NK-92 (cell line): Measurements from ENCODE around the gene FEZF1.
"Not testable (repeated sequence)": the region's sequence is repeated elsewhere in the genome, so short reads cannot be mapped to it uniquely, and the experiment has no call there.

Experiments
- DNase-seq: peaks from one replicate; lab custom pipeline; 2025; ENCODE audit not compliant: unreplicated experiment; lab: John Stamatoyannopoulos, UW

The FEZF1 gene

DNA sequence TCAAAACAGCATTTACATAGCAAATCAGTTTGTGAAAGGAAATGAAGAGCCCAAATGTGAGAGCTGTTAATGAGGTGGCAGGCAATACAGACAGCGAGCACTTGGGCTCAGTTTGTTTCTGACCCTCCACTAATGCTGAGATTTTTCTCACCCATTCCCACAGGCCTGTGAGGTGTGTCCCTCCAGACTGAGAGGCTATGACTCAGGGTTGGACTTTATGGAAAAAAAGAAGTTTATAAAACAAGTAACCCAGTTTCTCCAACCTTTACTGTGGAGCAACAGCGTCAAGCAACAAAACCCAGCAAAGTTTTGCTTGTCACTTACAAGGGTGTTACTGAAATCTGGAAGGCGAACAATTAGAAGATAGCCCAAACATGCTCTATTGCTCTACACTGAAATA is 4.9 kb upstream of the FEZF1 start:
- DNase-seq, result no peak

DNA sequence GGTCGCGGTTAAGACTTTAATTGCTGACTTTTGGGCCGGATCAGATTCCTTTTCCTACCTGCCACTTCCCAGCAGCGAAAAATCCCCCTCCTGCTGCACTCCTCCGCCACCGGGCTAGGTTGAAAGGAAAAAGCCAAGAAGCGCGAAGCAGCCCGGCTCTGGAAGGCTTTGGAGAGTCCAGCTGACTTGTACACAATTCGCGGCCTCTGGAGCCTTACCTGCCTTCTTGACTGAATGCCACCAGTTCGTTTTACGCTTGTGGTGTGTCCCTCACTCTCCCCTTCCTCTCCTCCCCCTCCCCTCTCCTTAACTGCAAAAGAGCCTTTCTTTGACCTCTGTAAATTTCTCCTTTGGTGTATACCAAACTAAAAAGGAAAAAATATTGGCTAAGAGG is 2.7 kb upstream of the FEZF1 start:
- DNase-seq, result no peak

DNA sequence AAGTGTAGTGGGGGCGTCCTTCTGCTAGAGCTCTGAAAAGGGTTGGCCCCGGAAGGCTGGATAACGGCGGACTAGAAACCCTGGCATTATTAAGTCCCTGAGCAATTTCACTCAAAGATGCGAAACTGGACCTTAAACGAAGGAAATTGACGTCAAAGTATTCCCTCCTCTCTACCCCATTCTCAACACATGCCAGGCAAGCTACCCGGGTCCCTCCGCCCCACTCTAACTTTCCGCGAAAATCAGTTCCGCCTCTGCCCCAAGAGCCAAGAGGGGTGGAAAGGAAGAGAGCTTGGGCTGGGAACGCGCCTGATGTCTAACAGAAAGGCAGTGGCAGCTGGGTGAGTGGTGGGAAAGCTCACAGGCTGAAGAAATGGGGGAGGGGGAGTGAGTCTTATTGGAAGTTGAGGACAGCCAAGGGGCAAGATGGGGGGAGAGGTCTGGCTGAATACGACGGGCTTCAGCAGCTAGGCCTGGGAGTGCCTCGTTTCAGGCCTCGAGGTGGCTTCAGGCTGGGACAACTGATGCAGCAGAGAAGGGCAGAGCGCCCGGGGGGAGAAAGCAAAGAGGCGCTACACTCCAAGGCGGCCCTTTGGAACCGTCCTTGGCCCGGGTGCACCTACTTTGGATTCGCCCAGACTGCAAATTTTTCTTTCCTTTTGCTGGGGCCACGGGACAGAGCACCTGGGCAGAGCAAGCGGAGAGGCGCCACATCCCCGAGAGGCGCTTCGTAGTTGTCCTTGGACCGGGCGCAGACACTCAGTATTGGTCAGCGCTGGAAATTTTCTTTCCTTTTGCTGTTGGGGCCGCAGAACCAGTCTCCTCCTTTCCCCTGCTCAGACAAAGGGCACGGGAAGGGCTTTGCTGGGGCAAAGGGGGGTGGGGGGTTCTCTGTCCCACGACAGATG is 2.0 kb upstream of the FEZF1 start:
- no peak for DNase-seq

DNA sequence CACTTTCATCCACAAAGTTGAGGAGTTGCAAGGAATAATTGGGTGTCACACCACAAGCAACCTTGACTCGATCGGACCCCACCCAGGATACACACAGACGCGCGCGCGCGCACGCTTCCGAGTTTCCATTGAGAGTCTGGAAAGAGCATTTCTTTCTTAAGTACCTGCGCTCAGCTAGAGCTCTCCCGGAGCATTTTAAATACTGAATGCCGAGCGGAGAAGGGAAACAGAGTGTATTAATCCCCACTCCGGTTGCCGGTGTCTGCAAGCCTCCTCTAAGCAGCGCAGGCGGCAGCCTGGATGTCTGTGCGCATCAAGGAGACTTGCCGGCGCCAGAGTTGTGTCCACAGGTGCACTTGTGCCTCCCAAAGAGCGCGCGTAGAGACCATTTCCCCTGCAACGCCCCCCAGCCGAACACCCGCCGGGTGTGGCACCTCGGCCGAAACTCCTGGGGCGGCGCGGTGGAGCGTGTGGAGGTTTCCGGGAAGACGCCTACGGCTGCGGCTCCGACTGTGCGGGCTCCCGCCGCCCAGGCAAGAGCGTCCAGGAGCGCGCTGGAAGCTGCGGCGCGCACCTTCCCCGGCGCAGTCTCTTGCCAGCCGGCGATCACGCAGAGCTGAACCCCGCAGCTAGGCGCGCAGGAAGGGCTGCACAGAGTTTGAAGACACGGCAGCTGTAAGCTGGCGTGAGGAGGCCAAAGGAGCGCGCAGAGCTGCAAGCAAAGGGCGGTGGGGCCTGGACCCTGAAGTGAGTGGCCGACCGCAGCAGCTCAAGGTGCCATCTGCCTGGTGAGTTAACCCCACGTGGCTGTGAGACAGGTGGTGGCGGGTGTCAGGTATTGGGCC is 1.1 kb upstream of the FEZF1 start:
- DNase-seq, result no peak

DNA sequence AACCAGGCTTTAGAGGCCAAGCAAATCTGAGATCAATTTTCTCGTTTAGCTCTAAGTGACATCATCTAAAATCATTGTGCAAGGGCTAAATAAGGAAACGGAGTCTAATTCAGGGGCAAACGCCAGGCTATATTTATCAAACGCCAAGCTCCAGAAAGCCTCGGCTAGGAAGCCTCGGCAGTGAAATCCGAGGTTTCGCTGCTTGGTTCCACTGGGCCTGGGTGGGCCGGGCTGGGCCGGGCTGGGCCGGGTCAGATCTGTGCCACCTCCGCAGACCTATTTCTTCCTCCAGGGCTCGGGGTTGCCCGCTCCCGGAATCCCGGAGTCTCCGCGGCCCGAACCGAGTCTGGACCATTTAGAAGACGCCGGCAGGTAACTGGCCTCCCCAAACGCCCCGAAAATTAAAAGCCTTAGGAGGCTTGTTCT is 459 bp upstream of the FEZF1 start:
- DNase-seq, result no peak

DNA sequence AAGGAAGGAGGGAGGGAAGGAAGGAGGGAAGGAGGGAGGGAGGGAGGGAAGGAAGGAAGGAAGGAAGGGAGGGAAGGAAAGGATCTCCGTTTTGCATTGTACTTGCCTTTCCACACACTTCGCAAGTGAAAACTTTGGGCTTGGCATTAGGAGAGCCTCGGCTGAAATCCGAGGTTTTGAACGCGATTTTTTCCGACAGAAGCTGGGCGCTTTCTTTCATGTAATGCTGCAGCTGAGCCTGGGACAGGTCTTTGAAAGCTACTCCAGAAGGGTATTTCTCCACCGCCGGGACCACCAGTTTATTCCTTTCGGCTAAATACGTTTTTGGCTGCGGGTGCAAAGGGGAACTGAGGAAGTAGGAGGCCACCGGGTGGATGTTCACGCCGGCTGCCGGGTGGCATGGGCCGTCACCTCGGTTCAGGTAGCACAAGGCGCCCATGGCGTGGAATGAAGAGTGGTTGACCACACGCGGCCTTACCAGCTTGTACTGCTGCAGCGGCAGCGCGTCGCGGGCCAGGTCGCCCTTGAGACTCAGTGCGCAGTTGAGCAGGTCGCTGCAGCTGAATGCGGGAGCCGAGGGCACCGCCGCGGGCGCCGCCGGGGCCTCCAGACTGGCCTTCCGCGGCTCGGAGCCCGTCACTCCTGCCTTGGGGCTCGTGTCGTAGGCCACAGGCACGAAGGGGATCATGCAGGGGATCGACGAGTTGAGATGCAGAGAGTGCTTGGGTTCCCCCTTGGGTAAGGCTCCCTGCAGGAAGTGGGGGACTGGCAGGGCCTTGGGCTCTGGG is 825 bp downstream of the FEZF1 start:
- no peak for DNase-seq

DNA sequence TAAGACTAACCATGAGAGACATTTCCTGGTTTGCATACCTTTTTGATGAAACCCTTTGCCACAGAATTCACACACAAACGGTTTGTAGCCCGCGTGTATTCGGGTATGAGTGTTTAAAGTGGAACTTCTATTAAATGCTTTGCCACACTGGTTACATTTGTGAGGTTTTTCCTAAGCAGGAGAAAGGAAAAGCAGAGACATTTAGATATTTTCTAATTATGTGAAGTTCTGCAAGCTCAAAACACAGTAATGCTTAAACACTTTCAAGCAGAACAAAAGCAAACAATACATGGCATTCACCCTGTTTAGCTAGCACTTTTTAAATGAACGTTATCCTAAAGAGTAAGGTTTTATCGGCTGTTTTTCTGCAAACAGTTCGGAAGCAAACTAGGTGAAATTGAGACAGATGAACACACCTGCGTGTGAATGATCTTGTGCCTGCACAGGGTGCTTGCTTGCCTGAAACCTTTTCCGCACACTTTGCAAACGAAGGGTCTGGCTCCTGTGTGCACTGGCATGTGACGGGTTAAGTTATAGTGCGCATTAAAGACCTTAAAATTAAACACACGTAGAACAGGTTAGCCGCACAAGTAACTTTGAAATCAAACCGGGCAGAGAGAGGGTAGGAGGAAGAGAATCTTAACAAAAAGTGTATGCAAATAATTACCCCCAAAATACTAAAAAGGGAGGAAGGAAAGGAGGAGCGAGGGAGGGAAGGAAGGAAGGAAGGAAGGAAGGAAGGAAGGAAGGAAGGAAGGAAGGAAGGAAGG is 1.6 kb downstream of the FEZF1 start:
- DNase-seq, result no peak

DNA sequence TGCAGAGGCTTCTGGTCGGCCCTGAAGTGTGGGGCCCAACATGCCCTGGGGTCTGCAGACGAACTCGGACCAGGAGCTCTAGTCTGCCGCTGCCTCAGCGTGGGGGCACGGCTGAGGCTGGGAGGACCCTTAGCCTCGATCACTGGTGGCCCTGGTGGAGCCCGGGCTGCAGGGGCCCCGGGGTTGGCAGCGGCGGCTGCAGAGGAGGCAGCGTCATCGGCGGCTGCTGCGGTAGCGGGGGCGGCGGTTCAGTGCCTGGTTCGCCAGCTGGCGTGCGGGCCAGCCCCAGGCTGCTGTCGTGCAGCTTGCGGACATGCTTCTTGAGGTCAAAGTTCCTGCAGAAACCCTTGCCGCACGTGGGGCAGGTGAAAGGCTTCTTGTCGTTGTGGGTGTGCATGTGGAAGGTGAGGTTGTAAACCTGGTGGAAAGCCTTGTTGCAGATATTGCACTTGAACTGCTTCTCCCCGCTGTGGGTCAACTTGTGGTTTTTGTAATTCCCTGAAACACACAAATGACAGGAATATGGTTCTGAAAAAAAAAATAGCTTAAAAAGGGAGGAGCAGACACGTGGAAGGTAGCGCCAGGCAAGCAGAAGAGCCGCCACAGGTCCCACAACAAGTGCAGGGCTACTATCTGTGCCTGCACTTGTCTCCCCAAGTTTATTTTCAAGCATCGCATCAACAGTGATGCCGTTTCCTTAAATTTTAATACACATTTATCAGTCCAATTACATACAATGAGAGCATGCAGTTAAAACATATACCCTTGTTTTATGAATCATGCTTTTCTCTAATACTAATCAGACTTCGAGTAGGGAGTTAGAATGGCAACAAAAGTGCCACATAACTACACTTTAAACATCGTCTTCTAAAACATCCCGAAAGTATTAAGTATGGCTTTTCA is 2.4 kb downstream of the FEZF1 start:
- DNase-seq, result no peak

DNA sequence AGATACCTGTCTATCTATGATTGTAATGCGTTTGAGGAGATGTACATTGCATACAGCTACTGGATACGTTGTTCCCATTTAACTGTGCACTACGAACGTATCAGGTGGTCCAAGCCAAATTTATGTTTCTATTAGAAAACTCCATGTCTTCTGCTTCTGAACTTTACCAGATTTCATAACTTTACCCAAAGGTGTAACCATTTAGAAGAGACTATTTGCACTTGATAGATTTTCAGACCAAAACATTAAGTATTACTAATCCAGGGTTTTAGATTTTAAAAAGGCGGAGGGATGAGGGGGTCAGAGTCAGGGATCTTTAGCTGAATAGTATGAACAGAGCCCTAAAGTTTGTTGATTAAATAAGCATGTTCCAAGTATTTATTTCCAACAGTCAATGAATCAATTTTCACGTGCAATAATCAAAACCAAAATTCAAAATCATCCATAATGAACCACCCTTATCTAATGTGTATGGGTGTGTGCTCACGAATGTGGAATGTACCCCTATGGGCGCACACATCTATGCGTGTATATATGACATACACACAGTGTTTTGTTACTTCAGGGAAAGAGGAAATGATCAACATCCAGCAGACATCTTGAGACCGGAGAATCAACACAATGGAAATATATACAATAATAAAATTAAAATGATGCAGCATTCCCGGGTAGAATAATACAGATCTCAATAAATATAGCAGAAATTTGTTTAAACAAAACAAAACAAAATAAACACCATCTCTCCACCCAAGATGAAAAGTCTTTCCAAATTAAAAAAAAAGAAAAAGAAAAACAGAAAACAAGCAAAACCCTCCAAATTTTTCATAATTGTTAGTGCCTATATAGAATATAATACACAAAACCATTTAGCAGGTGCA is 3.4 kb downstream of the FEZF1 start:
- no peak for DNase-seq

DNA sequence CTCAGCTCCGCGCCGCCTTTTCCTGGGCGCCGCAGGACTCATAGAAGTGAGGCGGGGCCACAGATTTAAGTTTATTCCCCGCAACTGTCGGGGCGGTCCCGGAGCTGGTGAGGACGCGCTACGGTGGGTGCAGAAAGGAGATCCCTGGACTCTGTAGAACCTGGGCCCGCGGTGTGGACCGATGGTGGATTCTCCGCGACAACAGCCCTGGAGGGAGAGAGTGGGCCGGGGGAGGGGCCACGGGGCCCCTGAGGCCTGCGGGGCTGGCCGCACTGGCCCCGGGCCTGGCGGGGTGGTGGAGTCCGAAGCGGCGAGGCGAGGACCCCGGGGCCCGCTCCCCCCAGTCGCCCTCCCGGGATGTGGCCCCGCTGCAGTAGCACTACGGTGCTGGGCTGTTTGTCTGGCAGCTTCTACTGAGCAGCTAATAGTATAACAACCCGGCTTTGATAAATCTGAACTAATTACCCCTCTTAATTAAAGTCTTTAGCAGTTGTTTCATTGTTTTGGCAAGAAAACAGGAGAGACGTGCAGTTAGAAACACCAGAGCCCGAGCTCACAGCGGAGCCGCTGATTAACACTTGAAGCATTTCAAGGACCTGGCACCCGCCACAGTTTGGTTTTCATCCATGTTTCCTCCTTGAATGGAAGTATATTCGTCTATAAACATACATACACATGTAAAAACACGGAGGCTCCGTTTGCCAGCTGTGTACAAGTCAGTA is 4.2 kb downstream of the FEZF1 start:
- no peak for DNase-seq

DNA sequence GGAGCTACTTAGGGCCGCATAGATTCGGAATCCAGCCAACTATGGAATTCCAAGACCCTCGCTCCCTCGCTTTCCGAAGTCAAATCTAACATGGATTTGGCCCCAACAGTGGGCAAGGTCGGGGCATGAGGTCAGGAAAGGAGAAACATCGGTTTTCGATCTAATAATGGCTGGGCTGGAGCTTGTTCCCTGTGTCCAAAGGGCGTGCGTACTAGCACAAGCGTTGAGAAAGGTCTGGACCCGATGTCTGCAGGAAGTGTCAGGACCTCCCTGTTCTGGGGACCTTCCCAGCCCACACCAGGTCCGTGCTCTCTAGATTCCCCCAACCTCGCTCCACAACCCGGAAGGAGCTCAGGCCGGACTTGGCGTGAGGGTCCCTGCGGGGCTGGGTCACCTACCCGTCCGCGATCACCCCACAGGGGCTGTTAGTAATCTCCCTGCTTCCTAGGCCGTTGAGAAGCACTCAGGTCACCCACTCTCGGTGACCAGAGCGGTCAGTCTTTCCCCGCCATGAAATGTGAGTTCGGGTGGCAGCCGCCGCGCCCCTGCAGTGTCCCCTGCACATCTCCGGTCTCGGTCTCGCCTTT is 4.8 kb downstream of the FEZF1 start:
- no peak for DNase-seq

DNA sequence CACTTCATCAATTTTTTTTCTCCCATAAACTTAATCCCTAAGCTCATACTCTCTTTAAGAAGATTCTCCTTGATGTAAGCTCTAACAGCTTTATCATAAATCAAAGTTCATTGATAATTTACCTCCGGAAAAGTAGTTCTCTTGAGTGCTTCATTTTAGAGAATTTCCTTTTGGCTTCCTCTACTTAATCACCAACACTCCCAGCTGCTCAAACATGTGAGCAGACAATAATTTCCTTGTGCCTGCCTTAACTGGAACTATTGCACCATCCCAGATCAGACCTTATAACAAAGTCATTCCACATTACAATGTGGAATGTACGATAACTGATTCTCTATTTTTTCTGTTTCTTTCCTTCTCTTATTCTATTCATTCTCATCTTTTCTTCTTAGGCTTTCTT is 5.9 kb downstream of the FEZF1 start:
- no peak for DNase-seq

DNA sequence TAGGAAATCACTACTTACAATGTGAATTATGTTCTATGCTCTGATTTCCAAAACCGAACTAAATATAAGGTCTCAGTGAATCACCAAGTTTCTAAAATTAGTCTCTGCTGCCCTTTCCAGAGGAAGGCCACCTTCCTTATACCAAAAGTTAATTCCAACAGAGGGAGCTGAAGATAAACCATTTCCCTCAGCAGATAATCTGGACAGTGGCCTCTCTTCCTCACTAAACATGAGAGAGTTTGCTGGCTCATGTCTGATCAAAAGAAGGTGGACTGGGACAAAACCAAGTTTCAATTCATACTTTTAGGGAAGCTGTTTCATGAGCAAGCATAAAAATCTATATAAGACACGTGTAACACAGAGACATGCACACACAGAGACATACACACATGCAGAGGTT is 6.4 kb downstream of the FEZF1 start:
- no peak for DNase-seq

DNA sequence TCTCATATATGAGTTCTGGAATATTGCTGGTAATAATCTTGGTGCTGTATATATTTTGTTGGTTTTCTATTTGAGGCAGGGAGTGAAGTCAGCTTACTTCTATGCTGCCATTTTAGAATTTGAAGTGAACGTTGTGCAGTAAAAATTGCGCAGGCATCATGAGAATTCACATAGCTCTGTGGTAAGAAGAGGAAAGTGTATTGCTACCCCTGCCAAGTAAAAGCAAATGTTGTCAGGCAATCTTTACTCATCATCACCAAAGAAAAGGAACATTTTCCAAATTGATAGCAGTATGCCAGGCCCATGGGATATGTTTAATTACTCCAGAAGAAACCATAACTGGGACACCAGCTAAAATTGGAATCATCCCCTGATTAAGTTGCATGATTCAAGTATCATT is 13.4 kb downstream of the FEZF1 start:
- DNase-seq, result no peak

DNA sequence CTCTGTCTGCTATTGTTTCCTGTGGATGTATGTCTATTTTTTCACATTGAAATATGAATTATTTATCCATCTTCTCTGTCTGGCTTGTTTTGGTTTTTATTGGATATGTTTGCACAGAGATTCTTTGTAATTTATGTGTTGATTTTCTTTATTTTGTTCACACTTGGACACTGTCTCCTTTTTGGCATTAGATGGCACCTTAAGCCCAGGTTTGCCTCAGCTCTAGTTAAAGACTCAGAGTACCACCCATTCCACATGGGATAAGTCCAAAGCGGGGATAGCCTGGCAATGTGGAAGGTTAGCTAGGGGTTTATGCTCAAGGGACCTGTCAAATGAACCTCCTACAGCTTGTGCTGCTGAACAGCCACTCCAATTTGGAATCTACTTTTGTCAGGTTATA is 14.1 kb downstream of the FEZF1 start:
- DNase-seq, result no peak

DNA sequence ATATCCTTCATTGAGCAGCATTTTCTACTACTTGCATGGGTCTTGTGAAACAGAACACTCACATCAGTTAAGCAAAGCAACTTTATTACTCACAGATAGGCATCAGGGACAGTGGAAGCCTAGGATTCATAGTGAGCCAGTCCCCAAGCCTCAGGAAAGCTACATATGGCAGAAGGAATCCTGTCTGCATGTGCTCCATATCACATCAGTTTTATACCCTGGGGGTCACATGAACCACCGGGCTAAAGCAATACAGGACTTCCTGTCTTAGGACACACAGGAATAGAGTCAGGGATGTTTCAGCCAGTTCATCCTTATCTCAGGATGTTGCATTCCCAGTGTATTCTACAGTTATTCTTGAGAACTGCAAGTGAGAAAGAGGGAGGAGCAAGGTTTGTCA is 15.1 kb downstream of the FEZF1 start:
- no peak for DNase-seq

DNA sequence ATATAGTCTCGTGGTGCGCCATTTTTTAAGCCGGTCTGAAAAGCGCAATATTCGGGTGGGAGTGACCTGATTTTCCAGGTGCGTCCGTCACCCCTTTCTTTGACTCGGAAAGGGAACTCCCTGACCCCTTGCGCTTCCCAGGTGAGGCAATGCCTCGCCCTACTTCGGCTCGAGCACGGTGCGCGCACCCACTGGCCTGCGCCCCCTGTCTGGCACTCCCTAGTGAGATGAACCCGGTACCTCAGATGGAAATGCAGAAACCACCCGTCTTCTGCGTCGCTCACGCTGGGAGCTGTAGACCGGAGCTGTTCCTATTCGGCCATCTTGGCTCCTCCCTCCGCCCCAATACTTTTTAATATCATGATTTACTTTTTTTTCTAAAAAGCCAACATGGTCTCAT is 19.9 kb downstream of the FEZF1 start:
- DNase-seq, result not testable (repeated sequence)

DNA sequence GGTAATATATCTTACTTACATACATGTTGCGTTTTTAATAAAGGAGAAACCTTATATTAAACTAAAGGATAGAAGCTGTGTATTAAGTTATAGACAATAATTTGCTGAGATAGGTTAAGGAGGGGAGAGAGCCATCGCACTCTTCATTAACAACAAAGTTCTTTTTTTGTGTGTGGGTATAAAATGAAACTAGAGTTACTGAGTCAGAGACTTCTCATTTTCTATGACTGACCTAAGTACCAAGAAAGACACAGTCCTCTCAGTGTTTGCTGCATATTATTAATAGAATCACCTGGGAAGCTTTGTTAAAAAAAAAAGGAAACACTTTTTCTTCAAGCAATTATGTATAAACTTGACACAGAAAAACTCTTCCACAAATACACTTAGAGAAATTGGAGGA is 31.4 kb downstream of the FEZF1 start:
- DNase-seq, result no peak
